SK-N-SH (cell line): ENCODE results near the gene LMAN2. TPM values are rescaled to one million over a fixed set of nuclear protein-coding genes. Genes with fewer than 3 reads are reported as not detected.
A peak's percentile ranks its signal among the peaks of the same experiment; 100 is the strongest.

Experiments used
- CTCF ChIA-PET: fragments of 300-600, 350-600 bp; formaldehyde crosslinking; extraction: SDS; loops from one replicate; lab custom pipeline; 2021; lab: Yijun Ruan, JAX
- POLR2A ChIA-PET: fragments of 350-600 bp; sonication (Branson Sonifier 250); formaldehyde crosslinking; extraction: SDS; loops from one replicate; lab custom pipeline; 2020; ENCODE audit warnings: antibody characterized with exemption, inconsistent platforms; lab: Yijun Ruan, JAX
- DNase-seq: peaks from one replicate; pipeline ENCODE4 v3.0.0; 2012
- H2AFZ ChIP-seq: fragments of 200-600 bp; sonication (generic); 2 replicates; pipeline ENCODE4 v1.8.1; 2016; ENCODE audit warnings: antibody characterized with exemption, mild to moderate bottlenecking, low read depth
- H3F3A ChIP-seq: fragments of 200-600 bp; sonication (generic); replicated peaks from 2 replicates; pipeline ENCODE3; 2016; ENCODE audit warnings: antibody characterized with exemption, mild to moderate bottlenecking; ENCODE audit not compliant: insufficient read depth
- H3K27ac ChIP-seq, 2 experiments: fragments of 200-500 bp in 1 of 2; fragments of 200-600 bp in 1 of 2; sonication (Bioruptor generic) in 1 of 2; sonication (generic), shearing (Covaris generic) in 1 of 2; 2 replicates each; pipeline versions ENCODE4 v1.5.1 to v1.6.1; 2014 to 2016; ENCODE audit warnings: low read depth in 2 of 2, inconsistent platforms in 1 of 2, low read length in 1 of 2, mild to moderate bottlenecking in 1 of 2, mixed read lengths in 1 of 2
- H3K27me3 ChIP-seq: fragments of 200-600 bp; sonication (generic), shearing (Covaris generic); 2 replicates; pipeline ENCODE4 v1.6.1; 2016; ENCODE audit warnings: mixed run types; ENCODE audit not compliant: insufficient read depth
- H3K36me3 ChIP-seq, 2 experiments: fragments of 200-500 bp in 1 of 2; fragments of 200-600 bp in 1 of 2; sonication (Bioruptor generic) in 1 of 2; sonication (generic) in 1 of 2; replicated peaks in 1 of 2; 2 replicates each; pipeline versions ENCODE3 to v1.5.1; 2014 to 2016; ENCODE audit warnings: low read length in 1 of 2, mild to moderate bottlenecking in 1 of 2; ENCODE audit not compliant: insufficient read depth in 2 of 2, control insufficient read depth in 1 of 2
- H3K4me1 ChIP-seq, 2 experiments: fragments of 200-500 bp in 1 of 2; fragments of 200-600 bp in 1 of 2; sonication (Bioruptor generic) in 1 of 2; sonication (generic), shearing (Covaris generic) in 1 of 2; 2 replicates each; pipeline versions ENCODE4 v1.5.1 to v1.6.1; 2014 to 2016; ENCODE audit warnings: low read depth in 1 of 2, low read length in 1 of 2, mixed run types in 1 of 2; ENCODE audit not compliant: insufficient read depth in 2 of 2, control insufficient read depth in 1 of 2
- H3K4me2 ChIP-seq: fragments of 200-600 bp; sonication (generic), shearing (Covaris generic); 2 replicates; pipeline ENCODE4 v1.6.1; 2017; ENCODE audit warnings: mixed run types
- H3K4me3 ChIP-seq, 2 experiments: fragments of 200-500 bp in 1 of 2; fragments of 200-600 bp in 1 of 2; sonication (Bioruptor generic) in 1 of 2; sonication (generic), shearing (Covaris generic) in 1 of 2; 2 replicates each; pipeline versions ENCODE4 v1.5.1 to v1.8.1; 2014 to 2016; ENCODE audit warnings: low read depth in 2 of 2, inconsistent platforms in 1 of 2, low read length in 1 of 2, mild to moderate bottlenecking in 1 of 2, mixed read lengths in 1 of 2, moderate library complexity in 1 of 2
- H3K79me2 ChIP-seq: fragments of 200-600 bp; sonication (generic); 2 replicates; pipeline ENCODE4 v1.8.1; 2017; ENCODE audit warnings: mild to moderate bottlenecking; ENCODE audit not compliant: insufficient read depth
- H3K9ac ChIP-seq: fragments of 200-600 bp; sonication (generic); 2 replicates; pipeline ENCODE4 v1.6.1; 2017; ENCODE audit warnings: mixed run types
- H3K9me2 ChIP-seq: fragments of 200-600 bp; sonication (generic); 2 replicates; pipeline ENCODE4 v1.6.1; 2017; ENCODE audit warnings: mixed run types
- H3K9me3 ChIP-seq: fragments of 200-600 bp; sonication (generic); 2 replicates; pipeline ENCODE4 v1.6.1; 2017; ENCODE audit warnings: mixed run types, mild to moderate bottlenecking, moderate library complexity
- H4K20me1 ChIP-seq: fragments of 200-600 bp; sonication (generic); 2 replicates; pipeline ENCODE4 v1.6.1; 2017; ENCODE audit warnings: mild to moderate bottlenecking, mixed run types; ENCODE audit not compliant: insufficient read depth
- CHD2 ChIP-seq: fragments of 150-350 bp; IDR thresholded peaks from 2 replicates; pipeline ENCODE4 v1.6.1; 2018; ENCODE audit warnings: low read length; ENCODE audit not compliant: partially characterized antibody
- CTCF ChIP-seq: fragments of 200-600 bp; sonication (generic); IDR thresholded peaks from 2 replicates; pipeline ENCODE4 v1.6.1; 2017; ENCODE audit warnings: antibody characterized with exemption, mild to moderate bottlenecking, moderate library complexity
- ELF1 ChIP-seq: IDR thresholded peaks from 2 replicates; pipeline ENCODE4 v1.4.0; 2012
- EP300 ChIP-seq, 2 experiments: IDR thresholded peaks; 2 replicates each; pipeline versions ENCODE4 v1.4.0 to v1.6.1; 2012; ENCODE audit warnings: borderline replicate concordance in 1 of 2, low read depth in 1 of 2, low read length in 1 of 2
- FOXJ3 ChIP-seq: sonication (generic); formaldehyde crosslinking; IDR thresholded peaks from 2 replicates; pipeline ENCODE4 v1.5.1; 2020; ENCODE audit warnings: mild to moderate bottlenecking, missing genetic modification reagents
- FOXM1 ChIP-seq: IDR thresholded peaks from 2 replicates; pipeline ENCODE4 v1.4.0; 2012; ENCODE audit warnings: low read depth, mild to moderate bottlenecking
- IRF3 ChIP-seq: fragments of 150-350 bp; IDR thresholded peaks from 2 replicates; pipeline ENCODE4 v1.6.1; 2016; ENCODE audit warnings: mild to moderate bottlenecking, low read depth, low read length
- MAX ChIP-seq: IDR thresholded peaks from 2 replicates; pipeline ENCODE4 v1.4.0; 2012; ENCODE audit warnings: low read depth
- PBX3 ChIP-seq: IDR thresholded peaks from 2 replicates; pipeline ENCODE4; 2012
- RCOR1 ChIP-seq: fragments of 150-350 bp; IDR thresholded peaks from 2 replicates; pipeline ENCODE4 v1.6.1; 2017; ENCODE audit warnings: antibody characterized with exemption, low read length
- REST ChIP-seq: IDR thresholded peaks from 2 replicates; pipeline ENCODE4 v1.6.1; 2012; ENCODE audit warnings: mild to moderate bottlenecking, low read depth, low read length, moderate library complexity
- RFX5 ChIP-seq: IDR thresholded peaks from 2 replicates; pipeline ENCODE4 v1.6.1; 2012; ENCODE audit warnings: mild to moderate bottlenecking, improper control_type of control experiment, low read length
- RXRA ChIP-seq: IDR thresholded peaks from 2 replicates; pipeline ENCODE4 v1.4.0; 2012; ENCODE audit warnings: low read depth, mild to moderate bottlenecking, borderline replicate concordance
- SIN3A ChIP-seq: IDR thresholded peaks from 2 replicates; pipeline ENCODE4 v1.6.1; 2012; ENCODE audit warnings: low read depth, mild to moderate bottlenecking, low read length, moderate library complexity, borderline replicate concordance
- SMC3 ChIP-seq: IDR thresholded peaks from 2 replicates; pipeline ENCODE4 v1.6.1; 2012; ENCODE audit warnings: low read depth, low read length, improper control_type of control experiment
- TAF1 ChIP-seq: IDR thresholded peaks from 2 replicates; pipeline ENCODE4 v1.6.1; 2012; ENCODE audit warnings: low read depth, mild to moderate bottlenecking, low read length, moderate library complexity, borderline replicate concordance
- USF1 ChIP-seq: IDR thresholded peaks from 2 replicates; pipeline ENCODE4 v1.4.0; 2012; ENCODE audit warnings: low read depth, borderline replicate concordance
- ZBTB33 ChIP-seq: IDR thresholded peaks from 2 replicates; pipeline ENCODE4 v1.4.0; 2012; ENCODE audit warnings: low read depth, borderline replicate concordance
- WGBS: methylation state at CpG from one replicate; pipeline ENCODE4 v1.1.6; 2017; ENCODE audit warnings: low lambda C conversion rate; 5-methylcytosine and 5-hydroxymethylcytosine counted together
- polyA plus RNA-seq, 3 experiments: library from polyadenylated mRNA; depleted of rRNA; stranded (reverse); fragments of >200 nt; gene quantifications; 2 replicates each; pipeline ENCODE4 v1.2.3, GENCODE V29; 2012

LMAN2 gene
- polyA plus RNA-seq, 1 of the 3 experiments (the other 2 are of a cell fraction) = 500 TPM

GRCh38 chr5:177310332-177310731 is 41.1 kb downstream of the LMAN2 start:
- no peak overlapping the region for H3K9ac ChIP-seq
- H3K36me3 ChIP-seq = peaks cover 12 to 20% of the 10 kb centered on the region in 2 experiments
- 88% methylated on average over 1 of the region's 13 CpGs for WGBS
- H4K20me1 ChIP-seq = peaks cover 27% of the 10 kb centered on the region
- ChIA-PET CTCF (interaction anchor here (0.6 to 4.3 kb wide), 38 partner anchors 8 to 653 kb away, joined by 3 to 39 read pairs (median 4); partner anchors contain the start of genes DDX41 and LMAN2), POLR2A (interaction anchor here (0.7 to 1.2 kb wide), 2 partner anchors 116 to 197 kb away, joined by 4 read pairs; no protein-coding TSS in a partner anchor)
- H3K4me3 ChIP-seq = peak overlapping the region; percentile 59 to 84; a peak in 2 of 4 replicates
- H3K9me3 ChIP-seq = no peaks in the 10 kb centered on the region
- H2AFZ ChIP-seq = no peak overlapping the region
- peaks cover 62% of the 10 kb centered on the region for H3K79me2 ChIP-seq
- H3K27me3 ChIP-seq = no peaks in the 10 kb centered on the region
- no peak overlapping the region for H3K27ac ChIP-seq
- H3K4me1 ChIP-seq = peaks cover 4 to 30% of the 10 kb centered on the region in 2 experiments; a peak in 1 of 4 replicates
- H3F3A ChIP-seq = peaks cover 18% of the 10 kb centered on the region
- no peaks in the 10 kb centered on the region for H3K9me2 ChIP-seq
- H3K4me2 ChIP-seq = peak overlapping the region; percentile 100
- TF ChIP-seq EP300 (IDR thresholded peaks at IDR 0.05; ENCODE audit: borderline replicate concordance in 1 of 2, low read depth in 1 of 2, low read length in 1 of 2) (no peak), PBX3 (no peak), RFX5 (no peak), FOXJ3 (CRISPR knock-in tag) (no peak), ZBTB33 (no peak), SMC3 (no peak), USF1 (no peak), ELF1 (no peak), SIN3A (no peak), CHD2 (no peak), IRF3 (no peak), REST (no peak), MAX (no peak), TAF1 (no peak), CTCF (no peak), FOXM1 (no peak), RXRA (no peak), RCOR1 (no peak)
- DNase-seq = no peak
